NCI-H226 (cell line): ENCODE measurements around the gene MGMT.

Experiments used
- DNase-seq: peaks from one replicate; pipeline ENCODE4 v3.0.0-alpha.2; 2015

Gene MGMT

DNA sequence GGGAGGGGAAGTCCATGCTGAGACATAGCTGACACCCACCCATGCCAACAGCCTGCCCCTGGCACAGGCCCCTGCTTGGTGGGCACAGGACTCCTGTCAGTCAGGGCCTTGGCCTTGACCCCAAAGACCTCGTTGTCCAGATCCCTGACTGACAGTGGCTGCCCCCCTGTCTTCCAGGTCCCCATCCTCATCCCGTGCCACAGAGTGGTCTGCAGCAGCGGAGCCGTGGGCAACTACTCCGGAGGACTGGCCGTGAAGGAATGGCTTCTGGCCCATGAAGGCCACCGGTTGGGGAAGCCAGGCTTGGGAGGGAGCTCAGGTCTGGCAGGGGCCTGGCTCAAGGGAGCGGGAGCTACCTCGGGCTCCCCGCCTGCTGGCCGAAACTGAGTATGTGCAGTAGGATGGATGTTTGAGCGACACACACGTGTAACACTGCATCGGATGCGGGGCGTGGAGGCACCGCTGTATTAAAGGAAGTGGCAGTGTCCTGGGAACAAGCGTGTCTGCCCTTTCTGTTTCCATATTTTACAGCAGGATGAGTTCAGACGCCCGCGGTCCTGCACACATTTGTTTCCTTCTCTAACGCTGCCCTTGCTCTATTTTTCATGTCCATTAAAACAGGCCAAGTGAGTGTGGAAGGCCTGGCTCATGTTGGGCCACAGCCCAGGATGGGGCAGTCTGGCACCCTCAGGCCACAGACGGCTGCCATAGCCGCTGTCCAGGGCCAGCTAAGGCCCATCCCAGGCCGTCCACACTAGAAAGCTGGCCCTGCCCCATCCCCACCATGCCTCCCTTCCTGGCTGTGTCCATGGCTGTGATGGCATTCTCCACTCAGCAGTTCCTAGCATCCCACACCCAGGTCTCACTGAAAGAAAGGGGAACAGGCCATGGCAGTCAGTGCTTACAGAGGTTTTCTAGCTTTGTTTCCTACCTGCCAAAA lies 299.8 kb downstream of the MGMT start:
- no peak for DNase-seq

DNA sequence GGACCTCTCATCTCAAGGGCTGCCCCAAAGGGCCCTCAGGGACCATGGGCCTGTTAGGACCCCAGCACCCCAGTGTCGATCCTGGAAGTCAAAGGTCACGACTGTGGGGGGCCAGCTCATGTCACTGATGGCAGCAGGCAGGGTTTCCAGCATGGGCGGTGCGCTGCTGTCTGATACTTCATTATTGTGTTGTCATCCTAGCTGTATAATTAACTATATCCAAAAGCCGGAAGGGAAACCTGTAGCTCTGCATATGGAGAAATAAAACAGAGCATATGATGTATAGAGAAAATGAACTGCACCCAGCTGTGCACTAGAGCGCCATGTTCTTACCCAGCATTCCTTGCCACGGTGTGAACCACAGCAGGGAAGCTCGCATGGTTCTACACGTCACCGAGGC lies 300.7 kb downstream of the MGMT start:
- no peak for DNase-seq

DNA sequence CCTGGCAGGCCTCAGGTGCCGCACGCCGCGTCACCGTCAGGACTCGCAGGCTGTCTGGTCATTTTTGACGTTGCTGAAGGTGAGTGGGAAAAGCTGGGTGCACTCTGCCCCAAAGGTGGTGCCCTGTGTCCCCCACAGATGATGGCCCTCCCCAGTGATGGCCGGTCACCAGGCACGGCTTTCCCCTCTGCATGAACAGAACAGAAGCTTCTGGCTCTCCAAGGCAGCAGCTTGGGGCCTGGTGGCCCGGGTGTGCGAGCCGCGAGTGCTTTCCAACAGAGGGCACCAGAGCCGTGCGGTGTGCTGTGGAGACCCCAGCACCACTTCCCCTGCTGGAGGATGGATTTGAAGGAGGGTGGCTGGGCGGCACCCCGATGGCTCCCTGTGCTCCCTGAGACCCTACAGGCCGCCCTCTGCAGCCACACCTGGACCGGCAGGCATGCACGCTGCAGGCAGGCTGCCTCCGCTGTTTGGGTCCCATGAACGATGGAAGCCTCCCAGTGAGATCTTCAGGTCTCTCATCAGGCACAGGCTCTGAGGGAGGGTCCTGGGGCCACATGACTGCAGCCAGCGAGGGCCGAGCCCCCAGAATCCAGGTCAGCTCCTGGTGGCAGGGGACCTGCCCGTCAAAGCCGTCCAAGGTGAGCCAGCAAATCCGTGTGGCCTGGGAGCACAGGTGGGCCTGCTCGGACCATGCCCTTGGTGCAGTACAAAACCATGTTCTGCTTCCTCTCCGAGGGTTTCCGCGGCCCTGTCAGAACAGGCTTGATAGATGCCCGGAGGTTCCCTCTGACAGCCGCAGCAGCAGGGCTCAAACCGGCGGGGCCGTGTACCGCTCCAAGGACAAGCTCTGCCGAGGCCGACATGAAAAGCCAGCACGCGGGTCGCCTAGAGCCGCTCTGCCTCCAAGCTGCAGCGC lies 301.7 kb downstream of the MGMT start:
- no peak for DNase-seq

DNA sequence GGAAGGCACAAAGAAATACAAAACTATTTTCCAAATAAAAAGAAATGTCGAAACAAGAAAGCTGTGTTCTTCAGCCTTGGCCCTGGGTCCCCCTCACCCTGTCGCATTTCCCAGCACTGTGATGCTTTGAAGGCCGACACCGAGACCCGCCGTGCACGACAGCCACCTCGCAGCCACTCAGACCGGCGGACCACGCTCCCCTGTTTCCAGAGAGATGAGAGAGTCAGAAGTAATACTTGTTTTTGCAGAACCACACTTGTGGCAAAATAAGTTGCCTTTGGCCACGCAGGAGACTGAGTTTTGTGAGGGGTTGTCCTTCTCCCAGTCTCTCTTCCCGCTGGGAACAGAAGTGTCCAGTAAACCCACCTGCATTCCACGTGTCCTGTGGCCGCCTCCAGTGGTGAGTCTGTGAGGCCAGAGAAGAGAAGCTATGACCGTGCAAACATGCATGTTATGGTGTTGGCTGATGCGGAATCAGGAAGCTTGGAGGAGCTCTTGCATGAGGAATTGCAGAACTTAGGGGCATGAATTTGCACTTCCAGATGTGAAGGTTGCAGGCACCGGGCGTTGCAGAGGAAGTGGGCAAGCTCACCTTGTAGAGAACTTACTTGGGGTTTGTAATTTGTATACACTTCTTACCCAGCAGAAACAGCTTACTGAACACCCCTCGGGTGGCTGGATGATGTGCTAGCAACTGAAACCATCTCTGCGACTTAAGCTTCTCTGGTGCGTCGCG lies 302.5 kb downstream of the MGMT start:
- no peak for DNase-seq

DNA sequence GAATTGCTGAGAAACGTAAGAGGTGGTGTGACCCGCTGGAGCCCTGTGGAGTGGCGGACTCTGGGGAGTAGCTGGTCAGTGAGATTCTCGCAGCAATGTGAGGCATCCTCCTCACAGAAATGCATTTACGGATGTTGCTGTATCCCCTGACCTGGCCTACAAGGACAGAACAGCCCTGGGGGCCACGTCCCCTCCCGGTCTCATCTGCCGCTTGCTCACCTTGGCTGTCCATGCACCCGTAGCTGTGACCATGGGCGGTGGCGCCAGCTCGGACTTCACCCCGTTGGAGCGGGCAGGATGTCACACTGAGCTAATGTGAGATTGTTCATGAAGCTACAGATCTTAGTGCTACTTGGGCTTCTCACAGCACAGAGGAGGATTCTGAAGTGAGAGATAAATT lies 303.2 kb downstream of the MGMT start:
- DNase-seq = no peak

DNA sequence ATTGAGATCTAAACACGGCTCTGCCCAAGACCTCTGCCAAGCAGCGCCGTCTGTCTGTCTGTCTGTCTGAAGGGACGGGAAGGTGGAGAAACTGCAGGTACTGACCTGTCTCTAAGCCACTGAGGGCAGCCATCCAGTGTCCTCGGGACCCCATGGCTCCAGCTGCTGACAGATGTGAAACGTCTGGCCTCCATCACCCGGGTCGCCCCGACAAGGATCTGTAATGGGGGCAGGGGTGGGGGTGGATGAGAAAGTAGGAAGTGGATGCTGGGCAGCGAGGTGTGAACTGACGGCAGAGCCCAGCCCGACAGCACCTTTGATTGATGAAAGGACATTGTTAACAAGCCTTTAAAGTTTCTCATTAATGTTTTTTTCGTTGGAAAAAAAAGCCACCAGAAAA lies 304.0 kb downstream of the MGMT start:
- no peak for DNase-seq

DNA sequence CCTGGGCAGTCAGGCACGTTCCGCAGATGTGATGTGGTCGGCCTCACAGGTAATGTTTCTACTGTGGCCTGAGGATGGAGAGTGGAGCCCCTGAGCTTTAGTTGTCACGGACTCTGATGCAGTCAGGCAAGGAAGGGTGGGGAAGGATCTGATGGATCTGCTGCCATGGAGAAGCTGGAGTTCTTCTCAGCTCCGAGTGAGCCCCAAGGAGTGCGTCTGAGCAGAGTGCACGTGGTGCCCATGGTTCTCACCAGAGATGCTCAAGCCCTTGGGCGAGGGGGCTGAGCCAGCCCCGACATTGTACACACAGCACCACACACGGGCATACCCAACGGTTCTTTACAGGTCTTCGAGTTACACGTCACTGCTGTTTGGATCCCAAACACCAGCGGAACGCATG lies 304.5 kb downstream of the MGMT start:
- no peak for DNase-seq

DNA sequence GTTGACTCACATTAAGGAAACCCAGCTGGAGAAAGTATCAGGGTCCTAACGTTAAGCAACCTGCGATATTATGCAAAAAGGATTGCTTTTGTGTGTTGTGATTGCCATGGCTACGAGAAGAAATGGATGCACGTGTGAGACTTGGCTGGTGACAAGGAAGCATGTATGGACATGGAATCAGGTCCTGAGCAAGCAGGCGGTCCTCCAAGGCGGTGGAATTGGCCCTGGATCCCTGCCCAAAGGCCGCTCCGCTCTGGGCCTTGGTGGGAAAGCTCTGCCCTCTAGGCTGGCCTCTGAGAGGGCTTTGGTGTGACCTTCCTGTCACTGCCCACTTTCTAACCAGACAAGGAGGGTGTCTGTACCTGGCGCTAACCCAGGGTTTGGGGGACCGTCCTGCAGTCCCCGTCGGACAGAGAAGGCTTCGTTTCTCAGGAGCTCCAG lies 305.0 kb downstream of the MGMT start:
- DNase-seq = no peak

DNA sequence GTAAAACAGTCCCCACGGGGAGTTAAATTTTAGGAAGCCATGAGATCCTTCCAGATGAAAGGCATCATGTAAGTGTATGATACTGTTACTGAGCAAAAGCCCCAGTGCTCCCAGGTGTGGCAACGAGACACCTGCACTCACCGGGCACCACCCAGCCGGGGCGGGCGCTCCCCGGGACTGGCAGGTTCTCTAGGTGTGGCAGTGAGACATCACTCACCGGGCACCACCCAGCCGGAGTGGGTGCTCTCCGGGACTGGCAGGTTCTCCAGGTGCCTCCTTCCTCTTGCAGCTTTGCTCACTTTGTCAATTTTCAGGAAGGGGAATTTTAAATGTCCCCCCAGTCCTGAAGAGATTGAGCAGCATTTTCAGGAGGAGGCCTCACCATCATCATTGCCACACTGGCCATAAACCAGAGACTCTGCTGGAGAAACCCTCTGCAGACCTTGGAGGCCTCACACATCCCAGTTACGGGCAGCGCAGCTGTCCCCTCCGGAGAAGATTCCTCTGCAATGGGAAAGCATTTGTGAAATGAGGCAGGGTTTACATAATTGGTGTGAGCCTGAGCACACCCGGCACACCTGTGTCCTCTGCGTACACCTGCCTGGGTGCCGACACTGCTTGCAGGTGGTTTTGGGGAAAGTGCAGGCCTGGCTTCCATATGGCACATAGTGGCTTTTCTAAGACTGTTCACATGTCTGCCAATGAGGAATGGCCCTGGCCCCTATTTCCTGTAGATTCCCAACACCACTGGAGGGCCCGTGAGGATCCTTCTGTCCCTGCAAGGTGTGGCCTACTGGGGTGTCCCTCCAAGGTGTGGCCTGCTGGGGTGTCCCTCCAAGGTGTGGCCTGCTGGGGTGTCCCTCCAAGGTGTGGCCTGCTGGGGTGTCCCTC lies 305.7 kb downstream of the MGMT start:
- no peak for DNase-seq

DNA sequence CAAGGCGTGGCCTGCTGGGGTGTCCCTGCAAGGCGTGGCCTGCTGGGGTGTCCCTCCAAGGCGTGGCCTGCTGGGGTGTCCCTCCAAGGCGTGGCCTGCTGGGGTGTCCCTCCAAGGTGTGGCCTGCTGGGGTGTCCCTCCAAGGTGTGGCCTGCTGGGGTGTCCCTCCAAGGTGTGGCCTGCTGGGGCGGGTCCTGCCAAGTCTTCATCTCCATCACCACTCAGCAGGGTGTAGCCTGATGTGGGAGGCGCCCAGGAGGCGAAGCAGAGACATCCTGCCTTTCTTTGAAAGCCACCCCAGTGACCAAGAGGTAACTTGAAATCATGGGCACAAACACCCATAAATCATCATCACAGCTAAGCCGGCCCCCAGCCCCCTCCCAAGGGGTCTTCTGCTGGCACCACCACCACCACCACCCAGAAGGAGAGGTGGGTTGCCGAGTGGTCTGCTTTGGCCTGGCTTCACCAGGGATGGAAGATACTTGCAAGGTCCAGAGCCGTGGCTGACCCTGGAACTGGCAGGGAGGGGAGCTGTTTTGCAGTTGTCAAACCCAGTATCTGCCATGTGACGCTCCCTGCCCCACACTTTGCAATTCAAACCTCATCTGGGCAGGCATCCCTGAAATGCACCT lies 306.4 kb downstream of the MGMT start:
- no peak for DNase-seq

DNA sequence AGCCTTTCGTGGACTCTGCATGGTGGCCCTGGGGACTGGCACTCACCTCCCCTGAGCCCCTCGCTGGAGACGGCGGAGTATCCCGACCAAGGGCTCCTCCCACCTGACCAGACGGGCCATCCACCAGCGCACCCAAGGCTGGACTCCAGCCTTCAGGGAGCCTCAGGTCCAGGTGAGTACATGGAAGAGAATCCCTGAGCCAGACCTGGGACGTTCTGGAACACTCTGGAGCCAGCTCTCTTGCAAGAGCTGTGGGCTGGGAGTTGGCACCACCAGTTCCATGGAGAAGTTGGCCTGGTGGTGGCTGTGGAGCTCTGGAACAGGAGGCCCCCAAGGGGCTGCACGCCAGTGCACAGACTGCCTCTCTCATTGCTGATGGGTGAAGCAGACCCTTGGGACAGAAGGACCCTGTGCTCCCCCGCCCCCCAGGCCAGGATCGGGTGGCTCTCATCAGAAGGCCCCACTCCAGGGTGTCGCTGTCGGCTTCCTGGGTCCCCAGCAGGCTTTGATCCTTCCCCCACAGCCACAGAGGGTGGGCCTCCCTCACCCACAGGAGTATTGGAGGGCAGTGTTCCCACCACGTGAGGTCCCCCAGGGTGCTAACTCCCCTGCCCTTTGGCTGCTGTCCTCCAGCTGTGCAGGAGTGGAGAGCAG lies 307.2 kb downstream of the MGMT start:
- no peak for DNase-seq

DNA sequence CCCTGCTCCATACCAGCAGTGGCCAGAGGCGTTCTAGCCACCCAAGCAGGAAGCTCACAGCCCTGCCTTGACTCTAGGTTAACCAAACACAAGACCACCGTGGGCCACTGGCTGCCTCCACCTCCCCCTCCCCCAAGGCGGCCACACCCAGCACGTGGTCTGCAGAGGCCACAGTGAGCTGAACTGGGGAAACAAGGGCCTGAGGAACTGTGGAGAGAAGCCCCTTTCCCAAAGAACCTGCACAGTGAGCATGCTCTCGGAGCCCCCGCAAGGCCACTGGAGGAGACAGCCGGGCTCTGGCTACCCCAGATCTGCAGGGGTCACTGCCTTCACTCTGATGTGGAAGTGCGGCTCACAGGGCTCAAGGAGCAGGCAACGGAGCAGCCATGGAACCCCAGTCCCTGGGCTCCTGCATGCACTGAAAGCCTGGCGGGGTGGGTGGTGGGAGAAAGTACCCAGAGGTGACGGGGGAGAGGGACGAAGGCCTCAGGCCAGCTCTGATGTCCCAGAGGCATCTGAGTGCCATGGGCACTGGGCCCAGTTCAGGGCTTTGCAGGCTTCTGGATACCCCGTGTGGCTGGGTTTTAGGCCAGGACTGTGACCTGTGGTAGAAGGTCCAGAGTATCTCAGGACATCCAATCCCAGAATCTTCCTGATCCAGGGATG lies 307.8 kb downstream of the MGMT start:
- no peak for DNase-seq

DNA sequence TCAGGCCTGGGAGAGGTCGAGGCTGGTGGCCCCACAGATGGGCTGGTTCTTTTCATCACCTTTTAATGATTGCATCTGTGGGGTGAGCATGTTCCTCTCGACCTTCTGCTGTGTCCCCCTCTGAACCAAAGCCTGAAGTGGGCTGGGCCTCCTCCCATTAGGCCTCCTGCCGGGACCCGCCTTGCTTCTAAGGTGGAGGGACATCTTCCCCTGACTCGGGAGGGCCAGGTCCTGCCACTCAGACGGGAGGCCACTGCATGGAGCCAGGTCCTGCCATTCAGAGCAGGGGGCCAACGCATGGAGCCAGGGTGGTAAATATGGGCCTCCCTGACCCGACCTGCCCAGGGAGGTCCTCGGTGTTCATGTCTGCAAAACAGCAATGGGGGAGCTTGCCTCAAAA lies 308.6 kb downstream of the MGMT start:
- no peak for DNase-seq

DNA sequence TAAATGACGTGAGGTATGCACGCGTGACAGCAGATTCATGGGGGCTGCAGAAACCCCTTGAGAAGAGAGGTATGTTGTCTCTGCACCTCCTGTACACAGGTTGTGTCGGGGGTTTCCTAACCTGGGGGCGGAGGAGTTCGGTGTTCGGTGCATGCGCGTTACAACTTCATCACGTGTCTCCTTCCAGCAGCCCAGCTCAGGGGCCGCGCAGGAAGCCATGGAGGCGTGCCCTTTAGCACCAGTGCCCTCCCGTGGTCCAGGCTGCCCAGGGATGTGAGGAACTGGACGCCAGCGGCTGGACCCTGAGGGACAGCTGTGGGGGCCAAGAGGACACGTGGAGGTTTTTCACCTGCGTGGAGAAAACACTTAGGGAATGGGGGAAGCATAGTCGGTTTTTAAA lies 310.6 kb downstream of the MGMT start:
- DNase-seq = no peak

DNA sequence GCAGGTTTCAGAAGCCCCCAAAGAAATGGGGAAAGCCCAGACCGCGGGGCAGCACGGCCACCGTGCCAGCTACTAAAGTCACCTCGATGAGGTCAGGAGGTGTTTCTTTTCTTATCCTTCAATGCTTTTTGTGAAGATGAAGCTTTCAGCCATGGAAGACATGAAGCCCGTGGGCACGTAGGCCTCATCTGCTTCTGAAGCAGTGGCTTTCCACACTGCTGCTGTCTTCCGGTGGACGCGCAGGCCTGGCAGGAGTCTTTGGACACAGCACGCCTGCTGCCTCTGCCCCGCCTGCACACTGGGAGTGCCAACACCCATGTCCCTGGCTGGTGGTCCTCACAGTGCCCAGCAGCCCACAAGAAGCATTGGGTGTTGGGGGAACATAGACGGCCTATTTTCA lies 311.5 kb downstream of the MGMT start:
- no peak for DNase-seq

DNA sequence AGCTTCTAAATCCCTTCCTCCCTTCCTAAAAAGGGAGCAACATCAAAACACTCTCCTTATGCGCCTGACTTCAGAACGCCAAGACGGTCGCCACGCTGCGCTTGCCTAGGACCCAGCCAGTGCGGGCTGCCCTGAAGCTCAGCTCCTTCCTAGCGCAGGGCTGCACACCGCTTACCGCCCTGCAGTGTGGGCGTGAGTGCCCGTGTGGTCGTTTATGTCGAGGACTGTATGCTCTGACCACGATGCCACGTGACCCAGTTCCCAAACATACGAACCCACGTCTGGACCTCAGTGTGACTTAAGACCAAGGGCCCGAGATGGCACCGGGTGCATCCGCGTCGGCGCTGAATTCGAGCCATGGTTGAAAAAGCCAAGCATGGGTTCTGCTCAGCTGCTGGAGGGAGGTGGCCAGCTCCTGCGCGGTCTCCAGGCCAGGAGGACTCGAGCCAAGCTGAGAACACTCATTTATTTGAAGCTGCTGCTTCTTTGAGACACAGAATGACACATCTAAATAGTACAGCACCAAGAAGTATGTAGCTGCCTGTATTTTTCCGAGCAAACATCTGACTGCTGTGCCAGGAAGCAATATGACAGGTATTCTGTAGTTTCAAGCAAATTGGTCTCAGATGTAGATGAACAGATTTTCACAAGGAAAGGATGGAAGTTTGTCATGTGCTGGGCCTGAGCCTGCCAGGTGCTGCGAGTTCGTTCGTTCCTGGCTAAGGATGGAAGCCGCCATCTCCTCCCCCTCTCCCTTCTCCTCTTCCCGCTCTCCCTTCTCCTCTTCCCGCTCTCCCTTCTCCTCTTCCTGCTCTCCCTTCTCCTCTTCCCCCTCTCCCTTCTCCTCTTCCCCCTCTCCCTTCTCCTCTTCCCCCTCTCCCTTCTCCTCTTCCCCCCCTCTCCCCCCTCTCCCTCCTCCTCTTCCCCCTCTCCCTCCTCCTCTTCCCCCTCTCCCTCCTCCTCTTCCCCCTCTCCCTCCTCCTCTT lies 312.4 kb downstream of the MGMT start:
- no peak for DNase-seq

DNA sequence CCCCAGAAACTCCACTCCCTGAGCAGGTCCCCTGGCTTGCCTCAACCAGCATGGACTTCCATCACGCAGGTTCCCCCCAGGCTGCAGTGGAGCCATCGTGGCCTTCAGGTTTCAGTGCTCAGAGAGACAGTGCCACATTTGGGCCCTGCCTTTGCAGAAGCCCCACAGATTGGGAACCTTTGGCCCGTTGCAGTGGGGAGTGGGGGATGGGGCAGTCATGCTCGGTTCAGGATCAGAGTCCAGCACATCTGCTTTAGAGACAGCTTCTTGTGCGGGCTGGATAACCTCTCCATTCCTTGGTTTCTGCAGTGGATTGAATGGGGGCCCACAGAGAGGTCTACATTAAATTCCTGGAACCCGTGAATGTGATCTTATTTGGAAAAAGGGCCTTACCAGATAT lies 313.2 kb downstream of the MGMT start:
- DNase-seq = no peak

DNA sequence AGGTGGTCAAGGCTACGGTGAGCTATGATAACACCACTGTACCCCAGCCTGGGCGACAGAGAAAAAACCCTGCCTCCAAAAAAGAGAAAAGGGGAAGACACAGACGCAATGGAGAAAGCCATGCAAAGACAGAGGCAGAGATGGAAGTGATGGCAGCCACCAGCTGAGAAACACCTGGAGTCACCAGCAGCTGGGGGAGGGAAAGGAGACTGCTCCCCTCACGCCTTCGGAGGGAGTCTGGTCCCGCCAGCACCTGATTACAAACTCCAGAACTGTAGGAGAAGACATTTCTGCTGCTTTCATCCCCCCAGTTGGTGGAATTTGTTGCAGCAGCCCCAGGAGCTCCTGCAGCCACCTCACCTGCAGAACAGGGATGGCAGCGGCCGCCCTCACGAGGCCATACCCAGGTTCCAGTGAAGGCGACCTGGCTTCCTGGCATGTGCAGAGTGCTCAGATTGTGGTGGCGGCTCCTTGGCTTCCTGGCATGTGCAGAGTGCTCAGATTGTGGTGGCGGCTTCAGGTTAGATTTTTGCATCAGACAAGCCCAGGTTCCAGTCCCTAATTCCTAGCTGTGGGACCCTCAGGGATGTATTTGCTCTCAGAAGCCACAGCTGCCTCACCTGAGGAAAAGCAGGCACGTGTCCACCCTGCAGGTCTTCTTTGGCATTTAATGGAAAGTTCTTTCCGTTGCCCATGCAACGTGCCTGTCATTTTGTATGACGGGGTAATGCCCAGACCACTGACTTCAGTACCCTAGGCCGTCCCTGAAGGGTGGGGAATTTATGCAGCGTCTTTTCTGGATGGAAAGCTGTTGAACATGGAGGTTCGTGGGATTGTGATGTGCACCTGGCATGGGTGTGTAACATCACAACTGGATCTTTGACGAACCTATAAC lies 314.1 kb downstream of the MGMT start:
- DNase-seq = no peak
